H1 (cell line): ENCODE data around the gene CRACDL. TPM values are rescaled to one million over a fixed set of nuclear protein-coding genes. Genes with fewer than 3 reads are reported as not detected.

ENCODE experiments used
- CTCF ChIA-PET: fragments of 300-600 bp; sonication (Branson Sonifier 250); formaldehyde crosslinking; loops from one replicate; lab custom pipeline; 2021; ENCODE audit not compliant: partially characterized antibody; lab: Charles Lee
- POLR2A ChIA-PET: fragments of 300-600 bp; sonication (Branson Sonifier 250); formaldehyde crosslinking; loops from one replicate; lab custom pipeline; 2021; ENCODE audit warnings: inconsistent platforms; ENCODE audit not compliant: partially characterized antibody; lab: Charles Lee
- DNase-seq, 2 experiments: peaks; one replicate each; pipeline versions ENCODE4 v3.0.0 to v3.0.0-alpha.2; 2010 to 2022; ENCODE audit warnings: low spot score in 2 of 2, low read depth in 1 of 2, mixed read lengths in 1 of 2
- FAIRE-seq: peaks from 2 replicates; lab custom pipeline; 2011; peaks lifted over from hg19 to GRCh38; lab: Jason Lieb, UNC
- H2AFZ ChIP-seq: 2 replicates; pipeline ENCODE4 v1.8.1; 2012; ENCODE audit warnings: low read length, inconsistent platforms
- H2AK5ac ChIP-seq: 2 replicates; pipeline ENCODE4 v1.6.1; 2013; ENCODE audit warnings: low read depth, low read length
- H2BK120ac ChIP-seq: replicated peaks from 2 replicates; pipeline ENCODE3; 2013; ENCODE audit warnings: low read depth, low read length, inconsistent platforms
- H2BK12ac ChIP-seq: 2 replicates; pipeline ENCODE4 v1.6.1; 2013; ENCODE audit warnings: low read depth, low read length
- H2BK15ac ChIP-seq: 2 replicates; pipeline ENCODE4 v1.6.1; 2013; ENCODE audit warnings: low read length
- H2BK20ac ChIP-seq: 2 replicates; pipeline ENCODE4 v1.6.1; 2013; ENCODE audit warnings: low read length
- H2BK5ac ChIP-seq: 2 replicates; pipeline ENCODE4 v1.6.1; 2013; ENCODE audit warnings: low read depth, low read length
- H3K14ac ChIP-seq: 2 replicates; pipeline ENCODE4 v1.6.1; 2013; ENCODE audit warnings: inconsistent platforms; ENCODE audit not compliant: insufficient read length
- H3K18ac ChIP-seq: 2 replicates; pipeline ENCODE4 v1.6.1; 2013; ENCODE audit warnings: low read length; ENCODE audit errors: extremely low read depth
- H3K23ac ChIP-seq: 2 replicates; pipeline ENCODE4 v1.6.1; 2013; ENCODE audit warnings: inconsistent platforms; ENCODE audit not compliant: insufficient read length
- H3K23me2 ChIP-seq: 2 replicates; pipeline ENCODE4 v1.6.1; 2013; ENCODE audit warnings: low read depth, low read length
- H3K27ac ChIP-seq: 2 replicates; pipeline ENCODE4 v1.6.1; 2011; ENCODE audit warnings: low read depth, low read length, inconsistent platforms
- H3K27me3 ChIP-seq, 4 experiments: replicated peaks in 1 of 4; 1 replicate in 1 of 4; 2 replicates in 3 of 4; pipeline versions ENCODE4 v1.6.1 to v1.8.1; 2011 to 2013; ENCODE audit warnings: low read length in 3 of 4, mild to moderate bottlenecking in 3 of 4, inconsistent platforms in 2 of 4, mixed read lengths in 2 of 4, moderate library complexity in 1 of 4; ENCODE audit not compliant: control insufficient read depth in 3 of 4, insufficient read depth in 3 of 4; ENCODE audit errors: extremely low read depth in 1 of 4
- H3K36me3 ChIP-seq, 4 experiments: 2 replicates each; pipeline versions ENCODE4 v1.6.1 to v1.8.1; 2011 to 2013; ENCODE audit warnings: mild to moderate bottlenecking in 4 of 4, low read length in 3 of 4, moderate library complexity in 2 of 4, control low read depth in 1 of 4, inconsistent platforms in 1 of 4; ENCODE audit not compliant: insufficient read depth in 4 of 4, control insufficient read depth in 2 of 4
- H3K4ac ChIP-seq: replicated peaks from 2 replicates; pipeline ENCODE3; 2013; ENCODE audit warnings: low read length, low read depth, mixed read lengths, inconsistent platforms; ENCODE audit not compliant: insufficient read length
- H3K4me1 ChIP-seq, 4 experiments: replicated peaks in 1 of 4; 1 replicate in 1 of 4; 2 replicates in 3 of 4; pipeline versions ENCODE4 v1.6.1 to v1.8.1; 2011 to 2013; ENCODE audit warnings: low read length in 3 of 4, inconsistent platforms in 2 of 4, mixed read lengths in 1 of 4; ENCODE audit not compliant: insufficient read depth in 4 of 4, control insufficient read depth in 3 of 4
- H3K4me2 ChIP-seq, 2 experiments: 2 replicates each; pipeline versions ENCODE4 v1.6.1 to v1.8.1; 2011 to 2013; ENCODE audit warnings: low read depth in 2 of 2, low read length in 2 of 2, control low read depth in 1 of 2, inconsistent platforms in 1 of 2, mild to moderate bottlenecking in 1 of 2; ENCODE audit not compliant: insufficient read depth in 1 of 2
- H3K4me3 ChIP-seq, 4 experiments: fragments of 200-600, 300-600 bp in 1 of 4; sonication (generic), shearing (Covaris generic), sonication (Bioruptor Twin) in 1 of 4; 2 replicates each; pipeline versions ENCODE4 v1.5.1 to v1.8.1; 2011 to 2016; ENCODE audit warnings: low read length in 4 of 4, low read depth in 3 of 4, control low read depth in 2 of 4, inconsistent platforms in 2 of 4, mild to moderate bottlenecking in 2 of 4, mixed read lengths in 1 of 4, moderate library complexity in 1 of 4; ENCODE audit not compliant: insufficient read depth in 2 of 4; ENCODE audit errors: extremely low read depth in 1 of 4
- H3K56ac ChIP-seq: replicated peaks from 2 replicates; pipeline ENCODE3; 2013; ENCODE audit warnings: low read depth, mild to moderate bottlenecking, mixed read lengths, low read length, inconsistent platforms; ENCODE audit not compliant: insufficient read length
- H3K79me1 ChIP-seq: 2 replicates; pipeline ENCODE4 v1.6.1; 2013; ENCODE audit warnings: low read depth, low read length, control low read depth
- H3K79me2 ChIP-seq, 2 experiments: 2 replicates each; pipeline versions ENCODE4 v1.6.1 to v1.8.1; 2012 to 2013; ENCODE audit warnings: low read length in 2 of 2, mild to moderate bottlenecking in 2 of 2, inconsistent platforms in 1 of 2; ENCODE audit not compliant: insufficient read depth in 2 of 2, control insufficient read depth in 1 of 2
- H3K9ac ChIP-seq, 4 experiments: replicated peaks in 1 of 4; 1 replicate in 1 of 4; 2 replicates in 3 of 4; pipeline versions ENCODE4 v1.6.1 to v1.8.1; 2011 to 2013; ENCODE audit warnings: low read depth in 3 of 4, low read length in 3 of 4, control low read depth in 2 of 4, mild to moderate bottlenecking in 2 of 4, moderate library complexity in 2 of 4, inconsistent platforms in 1 of 4; ENCODE audit errors: extremely low read depth in 1 of 4
- H3K9me3 ChIP-seq, 2 experiments: 2 replicates each; pipeline versions ENCODE4 v1.6.1 to v1.8.1; 2012 to 2013; ENCODE audit warnings: mild to moderate bottlenecking in 2 of 2, moderate library complexity in 2 of 2, control low read depth in 1 of 2, inconsistent platforms in 1 of 2, low read depth in 1 of 2, low read length in 1 of 2, mixed read lengths in 1 of 2; ENCODE audit not compliant: insufficient read depth in 2 of 2
- H4K20me1 ChIP-seq, 2 experiments: replicated peaks in 1 of 2; 2 replicates each; pipeline versions ENCODE3 to v1.8.1; 2011 to 2013; ENCODE audit warnings: inconsistent platforms in 2 of 2, low read length in 2 of 2, mild to moderate bottlenecking in 1 of 2; ENCODE audit not compliant: insufficient read depth in 2 of 2, control insufficient read depth in 1 of 2
- H4K5ac ChIP-seq: 2 replicates; pipeline ENCODE4 v1.6.1; 2013; ENCODE audit warnings: low read length, low read depth, mixed read lengths, inconsistent platforms; ENCODE audit not compliant: insufficient read length
- H4K8ac ChIP-seq: 2 replicates; pipeline ENCODE4 v1.8.0; 2013; ENCODE audit warnings: mild to moderate bottlenecking, moderate library complexity, low read length, inconsistent platforms; ENCODE audit not compliant: insufficient read depth; ENCODE audit errors: extremely low read depth
- H4K91ac ChIP-seq: replicated peaks from 2 replicates; pipeline ENCODE3; 2013; ENCODE audit warnings: low read length, mixed read lengths, inconsistent platforms; ENCODE audit not compliant: insufficient read length
- CBX8 ChIP-seq: fragments of 300-800, 300-1000 bp; sonication (generic); IDR thresholded peaks from 2 replicates; pipeline ENCODE4 v1.7.1; 2016; ENCODE audit warnings: low read depth, low read length, borderline replicate concordance
- GTF2F1 ChIP-seq: IDR thresholded peaks from 2 replicates; pipeline ENCODE4 v1.6.1; 2012; ENCODE audit warnings: low read depth, low read length, improper control_type of control experiment, borderline replicate concordance
- ZNF274 ChIP-seq: IDR thresholded peaks from 2 replicates; pipeline ENCODE4 v1.7.0; 2012; ENCODE audit warnings: low read length, borderline replicate concordance; ENCODE audit errors: extremely low read depth
- WGBS, 2 experiments: shearing (Covaris generic) in 1 of 2; methylation state at CpG; one replicate each; pipeline versions ENCODE4 v1.1.6 to v1.1.7; 2013 to 2015; ENCODE audit warnings: low lambda C conversion rate in 2 of 2, mixed read lengths in 2 of 2, inconsistent platforms in 1 of 2, low coverage in 1 of 2, missing lambda C conversion rate in 1 of 2; ENCODE audit not compliant: insufficient replicate concordance in 2 of 2, insufficient coverage in 1 of 2, insufficient read length in 1 of 2; ENCODE audit errors: extremely low coverage in 1 of 2, missing lambda C conversion rate in 1 of 2; 5-methylcytosine and 5-hydroxymethylcytosine counted together
- polyA plus RNA-seq, 7 experiments: library from polyadenylated mRNA; depleted of rRNA in 3 of 7; stranded (reverse) in 5 of 7; unstranded in 2 of 7; fragments of >200 nt in 5 of 7; fragments of 200-250 nt in 2 of 7; gene quantifications; 1 replicate in 5 of 7; 2 replicates in 1 of 7; 4 replicates in 1 of 7; pipeline versions ENCODE4 v1.2.1 to v1.2.3, GENCODE V29; 2011 to 2013; ENCODE audit warnings: missing spikeins in 2 of 7, mixed read lengths in 2 of 7
- total RNA-seq: library from RNA; stranded (reverse); fragmentation: NEBNext Ultra II Directional; extraction: Animal tissue kit (Norgen Biotek cat#: 25700); gene quantifications from 2 replicates; pipeline ENCODE4 v1.2.1, GENCODE V29; 2021
- TF ChIP-seq, protein P1 (sequence below): IDR thresholded peaks from 2 replicates; pipeline ENCODE4 v1.6.1; 2012; ENCODE audit warnings: low read length, inconsistent platforms

Gene CRACDL
- total and polyA plus RNA-seq, 2 of the 8 experiments (the other 6 are each of a cell fraction or from before 2014, with no cell fraction given), result 0.07 to 0.38 TPM

DNA sequence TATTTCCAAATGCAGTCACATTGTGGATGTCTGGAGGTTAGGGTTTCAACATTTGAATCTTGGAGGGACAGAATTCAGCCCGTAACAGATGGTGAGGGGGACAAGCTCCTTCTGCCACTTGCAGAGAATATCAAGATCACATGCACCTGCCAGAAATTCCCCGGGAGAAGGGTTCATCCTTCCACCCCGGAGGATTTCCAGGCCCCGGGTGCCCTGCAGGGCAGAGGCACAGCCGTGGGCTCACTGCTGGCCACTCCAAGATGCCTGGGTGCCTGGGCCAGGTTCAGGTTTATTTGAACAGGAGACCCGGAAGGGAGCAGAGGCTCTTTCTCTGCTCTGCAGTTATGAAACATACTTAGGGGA, 166.9 kb downstream of the CRACDL start:
- Histone ChIP-seq H3K36me3 (no peaks in the 10 kb centered on the region), H4K20me1 (no peaks in the 10 kb centered on the region), H3K23ac (no peak overlapping the region), H3K4ac (no peak overlapping the region), H3K79me2 (no peaks in the 10 kb centered on the region), H2AK5ac (no peak overlapping the region), H3K4me3 (no peak overlapping the region), H4K8ac (no peak overlapping the region), H2BK120ac (no peak overlapping the region), H2BK5ac (no peak overlapping the region), H2BK20ac (no peak overlapping the region), H3K14ac (no peak overlapping the region), H3K9ac (no peak overlapping the region), H2BK15ac (no peak overlapping the region), H3K56ac (no peak overlapping the region), H3K79me1 (no peaks in the 10 kb centered on the region), H4K91ac (no peak overlapping the region), H3K23me2 (no peaks in the 10 kb centered on the region), H3K27me3 (no peaks in the 10 kb centered on the region), H3K4me2 (no peak overlapping the region), H2AFZ (no peak overlapping the region), H3K18ac (no peak overlapping the region), H2BK12ac (no peak overlapping the region), H3K9me3 (no peaks in the 10 kb centered on the region), H3K4me1 (peaks cover 3 to 7% (median 4%) of the 10 kb centered on the region in 4 experiments; a peak in 5 of 7 replicates), H3K27ac (no peak overlapping the region)
- CTCF ChIA-PET, result interaction anchor here (1.9 kb wide), 1 partner anchor 21 kb away, joined by 5 read pairs; no protein-coding TSS in a partner anchor
- no peak for FAIRE-seq
- DNase-seq, result no peak
- 96% methylated on average over 6 of the region's 6 CpGs; no CpG with 5 or more reads in 1 of the 2 experiments for WGBS, 2 experiments
- TF ChIP-seq CBX8, result no peak
- TF ChIP-seq, protein P1, sequence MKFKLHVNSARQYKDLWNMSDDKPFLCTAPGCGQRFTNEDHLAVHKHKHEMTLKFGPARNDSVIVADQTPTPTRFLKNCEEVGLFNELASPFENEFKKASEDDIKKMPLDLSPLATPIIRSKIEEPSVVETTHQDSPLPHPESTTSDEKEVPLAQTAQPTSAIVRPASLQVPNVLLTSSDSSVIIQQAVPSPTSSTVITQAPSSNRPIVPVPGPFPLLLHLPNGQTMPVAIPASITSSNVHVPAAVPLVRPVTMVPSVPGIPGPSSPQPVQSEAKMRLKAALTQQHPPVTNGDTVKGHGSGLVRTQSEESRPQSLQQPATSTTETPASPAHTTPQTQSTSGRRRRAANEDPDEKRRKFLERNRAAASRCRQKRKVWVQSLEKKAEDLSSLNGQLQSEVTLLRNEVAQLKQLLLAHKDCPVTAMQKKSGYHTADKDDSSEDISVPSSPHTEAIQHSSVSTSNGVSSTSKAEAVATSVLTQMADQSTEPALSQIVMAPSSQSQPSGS, result no peak
- TF ChIP-seq ZNF274, result no peak
- TF ChIP-seq GTF2F1, result no peak
- TF ChIP-seq, all 59 proteins: peak for 0
- no peak overlapping the region for H4K5ac ChIP-seq
- POLR2A ChIA-PET, result no interaction called here
